ENCODE measurements around the gene ZNF775.

The ZNF775 gene

DNA sequence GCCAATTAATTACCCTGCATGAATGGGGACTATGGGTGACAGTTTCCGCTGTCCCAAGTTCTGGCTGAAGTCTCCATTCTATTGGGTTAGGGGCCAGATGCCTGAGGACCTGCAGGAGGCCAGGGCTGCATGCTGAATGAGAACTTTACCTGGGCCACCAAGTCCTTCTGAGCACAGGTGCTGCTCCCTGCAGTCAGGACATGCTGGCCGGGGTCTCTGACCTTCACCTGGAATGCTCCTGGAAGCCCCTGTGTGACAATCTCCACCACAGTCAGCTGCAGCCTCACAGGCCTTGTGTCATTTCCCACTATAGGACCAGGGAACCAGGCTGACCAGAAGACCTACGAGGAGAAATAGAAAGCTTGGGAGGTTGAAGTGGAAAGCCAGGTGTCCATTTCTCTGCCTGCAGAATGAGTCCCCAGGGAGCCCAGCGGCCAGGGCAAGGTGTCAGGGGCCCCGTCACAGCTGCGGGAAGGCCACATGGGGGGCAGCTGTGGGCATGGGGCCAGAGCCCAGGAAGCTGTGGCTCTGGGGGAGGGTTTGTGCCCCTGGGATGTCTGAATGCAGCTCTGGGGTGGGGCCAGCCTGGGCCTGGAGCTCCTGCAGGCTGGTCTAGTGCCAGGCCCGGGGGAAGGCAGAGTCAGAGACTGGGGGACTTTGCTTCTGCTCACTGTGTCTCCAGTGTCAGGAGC lies 65.7 kb downstream of the ZNF775 start:
- no peak for DNase-seq

DNA sequence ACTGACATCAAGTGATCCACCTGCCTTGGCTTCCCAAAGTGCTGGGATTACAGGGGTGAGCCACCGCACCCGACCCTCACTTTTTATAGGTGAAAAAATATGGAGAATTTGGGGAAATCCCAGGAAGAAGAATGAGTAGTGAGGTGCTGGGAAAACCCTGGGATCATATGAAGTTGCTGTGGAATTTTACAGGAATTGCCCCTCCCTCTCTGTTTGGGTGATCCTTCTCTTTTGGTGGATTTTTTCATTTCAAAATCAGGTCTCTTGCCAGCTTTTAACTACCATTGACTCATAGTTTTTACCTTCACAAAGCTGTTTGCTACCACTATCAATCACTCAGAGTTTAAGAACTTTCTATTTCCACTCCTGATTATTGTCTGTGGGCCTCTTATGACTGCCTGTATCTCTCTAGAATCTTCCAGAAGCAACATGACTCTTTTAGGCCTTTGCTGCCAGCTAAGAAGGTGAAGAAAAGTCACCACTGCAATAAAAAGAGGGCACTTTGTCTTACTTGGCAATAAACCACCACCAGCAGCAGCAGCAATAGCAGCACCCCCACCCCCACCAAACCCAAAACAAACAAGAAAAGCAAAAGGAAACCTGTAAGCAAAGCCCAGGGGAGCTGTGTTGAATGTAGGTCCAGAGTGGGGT lies 67.3 kb downstream of the ZNF775 start:
- DNase-seq: no peak

Measured in fibroblast of skin of right quadriceps (primary cell).